DLD1 (cell line): ENCODE results near the gene FAAP100.
"Not testable (repeated sequence)": the region's sequence is repeated elsewhere in the genome, so short reads cannot be mapped to it uniquely, and the experiment has no call there.

Experiments
- in situ Hi-C: cut with HindIII; loops from 2 replicates; pipeline ENCODE4 v1.10.0; 2017; ENCODE audit warnings: low sequenced_read_pairs

FAAP100 gene, protein sequence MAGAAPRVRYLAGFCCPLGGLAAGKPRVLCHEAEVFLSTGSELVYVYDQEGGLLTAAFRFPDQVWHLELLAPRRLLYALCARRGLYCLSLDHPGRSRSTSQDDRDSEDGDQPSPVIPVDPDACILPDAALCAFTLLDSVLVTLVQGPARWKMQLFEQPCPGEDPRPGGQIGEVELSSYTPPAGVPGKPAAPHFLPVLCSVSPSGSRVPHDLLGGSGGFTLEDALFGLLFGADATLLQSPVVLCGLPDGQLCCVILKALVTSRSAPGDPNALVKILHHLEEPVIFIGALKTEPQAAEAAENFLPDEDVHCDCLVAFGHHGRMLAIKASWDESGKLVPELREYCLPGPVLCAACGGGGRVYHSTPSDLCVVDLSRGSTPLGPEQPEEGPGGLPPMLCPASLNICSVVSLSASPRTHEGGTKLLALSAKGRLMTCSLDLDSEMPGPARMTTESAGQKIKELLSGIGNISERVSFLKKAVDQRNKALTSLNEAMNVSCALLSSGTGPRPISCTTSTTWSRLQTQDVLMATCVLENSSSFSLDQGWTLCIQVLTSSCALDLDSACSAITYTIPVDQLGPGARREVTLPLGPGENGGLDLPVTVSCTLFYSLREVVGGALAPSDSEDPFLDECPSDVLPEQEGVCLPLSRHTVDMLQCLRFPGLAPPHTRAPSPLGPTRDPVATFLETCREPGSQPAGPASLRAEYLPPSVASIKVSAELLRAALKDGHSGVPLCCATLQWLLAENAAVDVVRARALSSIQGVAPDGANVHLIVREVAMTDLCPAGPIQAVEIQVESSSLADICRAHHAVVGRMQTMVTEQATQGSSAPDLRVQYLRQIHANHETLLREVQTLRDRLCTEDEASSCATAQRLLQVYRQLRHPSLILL

DNA sequence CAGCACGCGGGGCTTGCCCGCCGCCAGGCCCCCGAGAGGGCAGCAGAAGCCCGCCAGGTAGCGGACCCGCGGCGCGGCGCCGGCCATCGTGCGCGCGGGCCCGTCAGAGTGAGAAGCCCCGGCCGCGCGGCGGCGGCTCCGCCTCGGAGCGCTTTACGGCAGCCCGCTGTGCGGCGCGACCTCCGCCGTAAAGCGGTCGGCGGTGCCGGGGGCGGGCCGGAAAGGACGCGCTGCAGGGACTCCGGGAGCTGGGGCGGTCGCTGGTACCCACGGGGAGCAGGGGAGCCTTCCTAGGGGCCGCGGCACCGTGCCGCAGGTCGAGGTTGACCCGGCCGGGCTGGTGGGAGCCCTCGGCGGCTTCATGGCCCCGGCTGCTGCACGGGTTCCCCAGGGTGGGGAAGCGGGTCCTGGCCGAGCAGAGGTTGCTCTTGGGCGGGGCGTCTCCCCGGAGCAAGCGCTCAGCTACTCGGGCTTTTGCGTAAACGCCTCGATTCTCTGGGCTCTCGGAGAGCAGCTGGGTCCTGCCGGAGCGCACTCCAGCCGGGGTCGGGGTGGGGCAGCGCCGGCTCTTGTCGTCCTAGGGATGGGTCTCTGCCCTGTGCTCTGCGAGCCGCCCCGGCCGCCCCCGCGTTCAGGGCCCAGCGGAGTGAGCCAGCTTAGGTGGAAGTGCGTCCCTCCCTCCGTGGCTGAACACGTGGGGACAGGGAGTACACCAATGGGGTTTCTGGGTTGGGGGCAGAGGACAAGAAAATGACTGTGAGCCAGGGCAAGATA, at the start of gene FAAP100:
Gene FAAP100 (minus strand): TSS at position 110 of the 774 bp plus-strand sequence. CDS start 23 bp downstream, at position 87.
- in situ Hi-C loops, result no loop called here

DNA sequence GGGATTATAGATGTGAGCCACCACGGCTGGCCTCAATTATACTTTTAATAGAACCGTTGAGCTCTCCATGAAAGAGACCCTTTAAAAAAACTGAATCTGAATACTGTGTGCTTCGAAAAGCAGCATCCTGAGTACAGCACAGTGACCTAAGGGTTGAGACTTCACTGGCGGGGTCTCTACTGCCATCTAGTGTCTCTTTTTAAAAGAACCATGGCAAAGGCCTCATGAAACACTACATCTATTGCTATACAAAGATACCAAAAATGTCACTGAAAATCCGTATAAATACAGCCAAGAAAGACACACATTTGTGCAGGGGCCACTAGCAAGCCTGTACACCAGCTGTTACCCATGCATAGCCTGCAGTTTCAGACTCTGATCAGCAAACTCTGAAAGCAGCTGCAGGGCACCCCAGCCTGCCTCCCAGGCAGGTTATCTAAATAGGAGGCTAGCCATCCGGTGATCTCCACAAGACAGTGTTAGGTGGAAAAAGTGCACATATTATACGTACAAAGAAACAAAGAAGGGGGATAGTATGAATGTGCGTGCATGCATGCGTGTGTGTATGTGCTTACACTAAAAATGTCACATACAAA, 49.5 kb upstream of the FAAP100 start:
- in situ Hi-C loops, result no loop called here

DNA sequence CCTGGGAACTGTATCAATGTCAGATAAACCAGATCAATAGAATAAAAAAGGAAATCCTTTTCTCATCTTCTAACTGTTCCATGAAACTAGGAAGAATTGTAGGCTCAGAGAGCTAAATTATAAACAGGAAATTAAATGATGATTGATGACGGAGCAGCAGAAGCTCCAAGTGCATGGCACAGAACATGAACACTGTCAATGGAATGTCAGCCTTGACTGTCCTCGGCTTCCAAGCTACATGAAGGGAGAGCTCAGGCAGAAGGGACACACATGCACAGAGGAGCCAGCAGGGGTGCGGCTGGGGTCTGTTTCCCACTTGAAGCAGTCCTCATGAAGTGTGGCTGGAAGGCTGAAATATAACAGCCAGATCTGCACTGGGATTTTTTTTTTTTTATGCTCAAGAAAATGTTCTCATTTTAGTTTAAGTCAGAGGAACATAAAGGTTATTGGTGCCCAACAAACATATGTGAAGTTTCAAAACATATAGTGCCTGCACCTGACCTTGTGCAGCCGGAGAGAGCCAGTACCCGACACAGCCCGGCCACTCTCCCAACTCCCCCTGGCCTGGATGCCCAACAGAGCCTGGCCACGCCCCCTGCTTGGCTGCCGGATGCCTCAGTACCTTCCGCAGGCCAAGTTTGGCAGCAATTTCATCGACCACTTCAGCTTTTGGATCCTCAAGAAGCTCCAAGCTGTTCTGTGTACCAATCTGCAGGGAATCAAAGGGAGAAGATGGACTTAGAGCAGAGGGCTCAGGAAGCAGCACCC, 47.8 kb upstream of the FAAP100 start:
- in situ Hi-C loops, result no loop called here

DNA sequence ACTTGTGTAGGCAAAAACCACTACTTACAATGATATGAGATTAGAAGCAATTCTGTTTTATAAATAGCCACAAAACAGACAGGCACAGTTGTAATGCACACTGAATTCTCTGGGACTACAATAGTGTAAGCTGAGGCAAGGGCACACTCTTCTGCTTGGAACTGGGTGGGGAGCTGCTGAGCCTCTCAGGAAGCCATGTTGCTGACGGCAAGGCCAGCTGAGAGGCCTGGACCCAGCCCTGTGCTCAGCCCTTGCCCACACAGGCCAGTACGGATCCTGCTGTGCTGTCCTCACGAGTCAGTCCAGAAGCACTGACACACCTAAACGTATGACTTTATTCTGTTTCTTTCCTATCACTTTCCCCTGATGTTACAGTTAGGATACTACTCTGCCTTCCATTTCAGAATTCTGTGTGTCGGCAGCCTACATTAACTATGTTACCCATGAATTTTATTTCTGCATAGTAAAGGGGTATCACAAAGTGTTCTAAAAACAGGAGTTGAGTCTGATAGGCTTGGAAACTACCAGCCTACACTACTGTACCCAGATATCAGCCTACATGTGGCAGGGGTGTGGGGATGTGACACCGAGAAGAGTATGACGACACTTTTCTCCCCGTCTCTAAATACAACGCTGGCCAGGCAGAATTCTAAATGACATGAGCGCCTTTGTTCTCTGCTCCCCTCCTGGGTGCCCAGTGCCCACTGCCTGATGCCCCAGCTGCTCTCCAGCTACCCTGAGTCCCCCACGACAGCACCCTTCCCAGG, 41.1 kb upstream of the FAAP100 start:
- in situ Hi-C loops, result no loop called here

DNA sequence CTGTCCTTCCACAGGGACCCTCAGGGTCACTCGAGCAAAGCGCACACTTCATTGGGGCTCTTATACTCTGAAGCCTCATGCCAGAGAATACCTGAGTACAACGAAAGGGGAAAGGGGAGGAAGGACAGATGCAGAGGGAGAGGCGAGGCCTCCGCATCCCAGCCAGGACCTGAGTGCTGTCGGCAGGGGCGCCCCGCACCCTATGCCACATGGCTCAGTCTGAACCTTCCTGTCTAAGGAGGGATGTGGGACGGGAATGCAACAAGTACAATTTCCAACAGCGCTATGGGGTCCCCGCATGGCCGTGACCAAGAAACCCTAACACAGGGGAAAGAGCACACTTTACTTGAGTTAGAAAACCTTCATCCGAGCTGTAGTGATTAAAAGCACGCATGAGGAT, 39.8 kb upstream of the FAAP100 start:
- in situ Hi-C loops, result no loop called here

DNA sequence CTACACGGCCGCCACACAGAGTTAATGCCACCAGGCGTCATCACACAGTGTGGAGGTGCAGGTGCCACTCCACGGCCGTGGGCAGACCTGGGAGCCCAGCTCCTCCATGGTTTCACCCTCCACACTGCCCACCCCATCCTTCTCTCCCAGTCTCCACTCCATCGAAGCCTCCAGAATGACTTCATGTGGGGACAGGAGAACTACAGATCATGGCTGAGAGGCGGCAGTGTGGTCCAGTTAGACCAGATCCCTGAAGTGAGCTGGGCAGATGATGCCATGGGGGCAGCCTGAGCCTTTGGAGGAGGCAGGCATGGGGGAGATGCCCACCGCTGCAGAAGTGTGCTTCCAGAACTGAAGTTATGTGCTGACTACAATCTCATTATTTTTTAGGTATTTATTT, 38.0 kb upstream of the FAAP100 start:
- in situ Hi-C loops, result no loop called here

DNA sequence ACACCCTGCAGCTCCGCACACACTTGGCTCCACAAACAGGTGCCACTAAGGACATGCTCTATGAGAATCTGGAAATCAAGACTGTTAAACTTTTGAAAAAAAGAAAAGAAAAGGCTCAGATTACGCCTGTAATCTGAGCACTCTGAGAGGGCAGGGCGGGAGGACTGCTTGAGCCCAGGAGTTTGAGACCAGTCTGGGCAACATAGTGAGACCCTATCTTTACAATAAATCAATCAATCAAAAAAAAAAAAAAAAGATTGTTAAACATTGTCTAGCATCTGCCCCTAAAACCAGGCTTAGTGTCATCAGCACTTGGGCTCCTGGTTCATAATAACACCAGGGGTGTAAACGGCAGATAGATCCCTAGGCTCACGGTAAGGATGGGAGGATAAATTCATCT, 37.5 kb upstream of the FAAP100 start:
- in situ Hi-C loops, result no loop called here

DNA sequence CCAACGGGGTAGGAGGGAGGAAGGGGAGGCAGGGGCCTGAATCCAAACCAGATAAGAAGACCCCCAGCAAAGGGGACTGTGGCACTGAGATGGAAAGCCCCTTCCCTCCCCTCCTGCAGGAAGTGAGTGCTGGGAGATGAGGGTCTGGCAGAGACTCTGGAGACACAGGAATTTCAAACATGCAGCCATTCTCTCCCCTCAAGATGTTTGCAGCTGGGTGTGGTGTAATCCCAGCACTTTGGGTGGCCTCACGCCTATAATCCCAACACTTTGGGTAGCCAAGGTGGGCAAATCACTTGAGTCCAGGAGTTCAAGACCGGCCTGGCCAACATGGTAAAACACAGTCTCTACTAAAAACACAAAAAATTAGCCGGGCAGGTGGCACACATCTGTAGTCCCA, 33.9 kb upstream of the FAAP100 start:
- in situ Hi-C loops, result no loop called here

DNA sequence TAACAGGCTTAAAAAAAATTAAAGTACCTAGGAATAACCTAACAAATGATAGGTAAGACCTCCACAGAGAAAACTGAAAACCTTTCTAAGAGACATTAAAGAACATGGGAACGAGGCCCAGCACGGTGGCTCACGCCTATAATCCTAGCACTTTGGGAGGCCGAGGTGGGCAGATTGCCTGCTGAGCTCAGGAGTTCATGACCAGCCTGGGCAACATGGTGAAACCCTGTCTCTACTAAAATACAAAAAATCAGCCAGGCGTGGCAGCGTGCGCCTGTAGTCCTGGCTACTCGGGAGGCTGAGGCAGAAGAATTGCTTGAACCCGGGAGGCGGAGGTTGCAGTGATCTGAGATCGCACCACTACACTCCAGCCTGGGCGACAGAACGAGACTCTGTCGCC, 32.6 kb upstream of the FAAP100 start:
- in situ Hi-C loops, result not testable (repeated sequence)

DNA sequence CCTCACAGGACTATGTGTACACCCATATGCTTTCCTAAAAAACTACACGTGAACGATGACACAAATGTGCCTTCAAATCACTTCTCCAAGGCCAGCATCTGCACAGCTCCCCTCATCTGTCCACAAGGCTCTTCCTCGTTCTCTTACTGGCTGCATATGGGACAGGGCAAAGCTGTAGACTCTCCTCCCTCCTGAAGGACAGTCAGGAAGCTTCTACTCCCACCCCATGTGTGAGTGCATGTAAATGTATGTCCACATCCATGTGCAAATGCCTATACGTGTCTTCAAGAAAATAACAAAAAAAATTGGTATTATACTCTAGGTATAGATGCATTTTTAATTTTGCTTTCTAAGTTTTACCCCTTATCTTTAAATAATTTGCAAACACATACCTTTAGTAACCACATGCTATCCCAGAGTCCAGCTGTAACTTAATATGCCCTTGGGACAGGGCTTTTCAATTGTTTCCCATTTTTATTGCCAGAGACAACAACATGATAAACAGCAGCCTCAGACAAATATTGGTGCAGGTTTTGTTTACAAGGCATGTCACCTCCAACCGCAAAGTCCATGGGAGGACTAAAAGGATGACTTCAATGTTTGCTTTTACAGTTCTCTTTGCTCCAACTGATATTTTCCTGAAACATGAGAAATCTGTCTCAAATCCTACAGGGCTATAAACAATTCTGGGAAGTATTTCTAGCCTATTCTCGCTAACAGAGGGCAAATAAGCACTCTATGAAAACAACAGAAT, 31.6 kb upstream of the FAAP100 start:
- in situ Hi-C loops, result no loop called here

DNA sequence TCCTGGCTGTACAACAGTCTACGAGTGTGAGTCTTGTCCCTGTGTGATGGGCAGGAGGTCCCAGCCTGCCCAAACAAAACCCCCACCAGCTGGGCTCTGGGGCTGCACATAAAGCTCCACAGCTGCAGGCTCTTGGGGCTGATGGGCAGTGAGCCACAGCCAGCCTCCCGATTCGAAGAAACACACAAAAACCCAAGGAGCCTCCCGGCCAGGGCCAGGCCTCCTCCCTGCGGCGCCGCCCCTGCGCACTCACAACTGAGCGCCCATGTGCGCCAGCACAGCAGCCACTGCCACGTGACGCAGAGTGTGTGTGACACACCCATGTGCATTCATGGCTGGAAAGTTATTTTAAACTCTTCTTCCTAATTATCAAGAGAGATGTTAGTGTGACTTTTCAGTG, 30.6 kb upstream of the FAAP100 start:
- in situ Hi-C loops, result no loop called here

DNA sequence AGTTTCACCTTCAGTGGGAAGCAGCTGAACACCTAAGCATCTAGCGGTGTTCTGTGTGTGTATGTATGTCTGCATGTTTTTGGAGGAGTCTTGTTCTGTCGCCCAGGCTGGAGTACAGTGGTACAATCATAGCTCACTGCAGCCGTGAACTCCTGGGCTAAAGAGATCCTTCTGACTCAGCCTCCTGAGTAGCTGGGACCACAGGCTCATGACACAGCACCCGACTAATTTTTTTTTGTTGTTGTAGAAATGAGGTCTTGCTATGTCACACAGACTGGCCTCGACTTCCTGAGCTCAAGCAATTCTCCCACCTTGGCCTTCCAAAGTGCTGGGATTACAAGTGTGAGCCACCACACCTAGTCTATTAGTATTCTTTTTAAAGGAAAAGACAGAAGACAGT, 30.2 kb upstream of the FAAP100 start:
- in situ Hi-C loops, result no loop called here

DNA sequence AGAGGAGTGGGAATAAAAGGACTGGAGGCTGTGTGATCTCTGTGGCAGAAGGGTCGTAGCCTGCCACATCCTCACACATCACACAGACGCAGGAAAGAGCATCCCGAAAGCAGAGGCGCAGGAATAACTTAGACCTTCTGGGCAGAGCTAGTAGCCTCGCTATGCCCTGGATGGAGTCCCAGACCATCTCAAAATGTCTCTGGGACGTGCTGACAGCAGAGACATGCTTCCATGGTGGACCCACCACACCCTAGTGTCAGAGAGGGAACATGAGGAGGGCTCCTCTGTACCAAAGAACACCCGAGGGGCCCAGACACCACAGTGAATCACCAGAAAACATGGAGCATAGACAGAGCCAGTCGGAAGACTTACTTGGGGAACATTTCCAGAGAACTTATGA, 29.6 kb upstream of the FAAP100 start:
- in situ Hi-C loops, result no loop called here

DNA sequence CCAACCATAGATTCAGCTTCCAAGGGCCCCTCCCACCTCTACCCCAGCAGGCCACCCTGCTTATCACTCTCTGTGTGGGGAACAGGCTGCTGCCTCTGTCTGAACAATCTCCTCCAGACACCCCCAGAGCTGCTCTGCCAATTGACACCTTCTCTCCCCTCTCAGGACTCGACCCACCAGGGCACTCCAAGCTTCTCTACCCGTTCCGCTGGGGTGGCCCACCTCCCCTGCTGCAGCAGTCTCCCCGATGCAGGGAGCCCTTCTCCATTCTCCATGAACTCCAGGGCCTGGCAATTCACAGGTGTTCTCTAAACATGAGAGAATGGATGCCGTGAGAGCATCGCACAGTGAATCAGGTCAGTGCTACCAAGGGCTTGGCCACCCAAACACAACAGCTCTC, 28.3 kb upstream of the FAAP100 start:
- in situ Hi-C loops, result no loop called here

DNA sequence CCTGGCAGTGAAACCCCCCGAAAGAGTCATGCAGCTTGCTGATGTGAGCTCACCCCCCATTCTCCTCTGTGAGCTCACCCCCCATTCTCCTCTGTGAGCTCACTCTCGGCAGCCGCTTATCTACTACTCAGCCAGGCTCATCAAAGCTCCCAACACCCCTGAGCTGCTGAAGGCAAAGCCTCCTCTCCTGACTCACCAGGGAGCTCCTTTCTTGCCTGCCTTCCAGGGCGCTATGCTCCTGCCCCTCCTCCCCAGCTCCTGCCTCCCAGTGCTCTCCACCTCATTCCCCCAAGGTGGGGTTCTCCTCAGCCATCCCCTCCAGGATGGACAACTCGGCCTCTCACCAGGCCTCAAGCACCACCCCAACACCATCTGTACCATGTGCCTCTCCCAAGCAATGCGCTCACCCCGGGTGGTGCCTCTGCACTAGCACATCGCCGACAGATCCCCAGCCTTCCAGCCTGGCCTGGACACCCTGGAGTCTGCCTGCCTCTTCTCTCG, 27.7 kb upstream of the FAAP100 start:
- in situ Hi-C loops, result no loop called here

DNA sequence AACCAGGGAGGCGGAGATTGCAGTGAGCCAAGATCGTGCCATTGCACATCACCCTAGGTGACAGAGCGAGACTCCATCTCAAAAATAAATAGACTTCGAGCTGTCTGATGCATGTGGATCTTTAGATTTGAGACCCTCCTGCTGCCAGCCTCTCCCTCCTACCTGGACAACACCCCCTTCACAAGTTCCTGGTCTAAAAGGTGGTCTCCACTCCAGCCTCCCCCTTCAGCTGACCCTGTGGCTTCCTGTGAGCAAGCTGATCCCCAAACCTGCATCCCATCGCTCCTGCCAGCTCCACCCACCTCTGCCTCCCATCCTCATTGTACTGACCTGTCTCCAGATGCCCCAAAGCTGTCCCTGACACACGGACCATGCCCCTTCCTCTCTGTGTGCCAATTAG, 27.1 kb upstream of the FAAP100 start:
- in situ Hi-C loops, result no loop called here

DNA sequence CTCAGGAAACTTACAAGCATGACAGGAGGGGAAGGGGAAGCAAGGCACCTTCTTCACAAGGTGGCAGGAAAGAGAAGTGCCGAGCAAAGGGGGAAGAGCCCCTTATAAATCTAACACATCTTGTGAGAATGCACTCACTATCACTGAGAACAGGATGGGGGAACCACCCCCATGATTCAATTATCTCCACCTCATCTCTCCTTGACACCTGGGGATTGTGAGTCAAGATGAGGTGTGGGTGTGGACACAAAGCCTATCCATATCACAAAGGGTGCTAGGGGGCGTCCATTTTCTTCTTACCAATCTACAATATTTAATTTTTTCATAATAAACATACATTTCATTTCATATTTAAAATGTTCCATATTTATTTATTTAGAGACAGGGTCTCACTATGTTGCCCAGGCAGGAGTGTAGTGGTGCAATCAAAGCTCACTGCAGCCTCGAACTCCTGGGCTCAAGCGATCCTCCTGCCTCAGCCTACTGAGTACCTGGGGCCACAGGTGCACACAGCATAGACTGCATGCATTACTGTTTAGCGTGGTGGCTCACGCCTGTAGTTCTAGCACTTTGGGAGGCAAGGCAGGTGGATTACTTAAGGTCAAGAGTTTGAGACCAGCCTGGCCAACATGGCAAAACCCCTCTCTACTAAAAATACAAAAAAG, 26.5 kb upstream of the FAAP100 start:
- in situ Hi-C loops, result no loop called here

DNA sequence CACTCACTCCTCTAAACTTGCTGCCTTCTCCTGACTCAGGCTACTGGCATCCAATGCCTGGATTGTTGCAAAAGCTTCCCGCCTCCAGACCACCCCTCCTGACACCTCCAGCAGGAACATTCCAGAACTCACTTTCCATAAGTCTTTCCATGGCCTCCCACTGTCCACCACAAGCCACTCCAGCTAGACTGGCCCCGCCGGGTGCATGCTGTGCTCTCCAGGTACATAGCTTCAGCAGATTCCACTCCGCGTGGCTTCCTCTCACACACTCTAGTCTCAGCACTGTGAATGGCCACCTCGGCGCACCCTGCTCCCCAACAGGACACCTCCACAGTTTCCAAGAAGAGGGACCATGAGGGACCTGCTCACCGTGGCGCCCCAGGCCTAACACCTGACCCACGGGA, 25.9 kb upstream of the FAAP100 start:
- in situ Hi-C loops, result no loop called here
